Subcutaneous adipose tissue (tissue), 4 donors: ENCODE data around the gene ALDH1A3. TPM values are rescaled to one million over a fixed set of nuclear protein-coding genes. Genes with fewer than 3 reads are reported as not detected.

Experiments used
- CTCF ChIP-seq: fragments of 450-650 bp; IDR thresholded peaks from one replicate; pipeline ENCODE4 v1.5.1; 2016; ENCODE audit warnings: low read depth, mild to moderate bottlenecking, control low read depth, antibody characterized with exemption, moderate library complexity
- total RNA-seq, 4 donors: library from RNA; depleted of rRNA; stranded (reverse); fragments of >200 nt; gene quantifications; one replicate each; pipeline ENCODE4 v1.1.0, GENCODE V29; 2016

The ALDH1A3 gene
- total RNA-seq, 4 donors from 2014 or later = 9.6 to 54.3 (median 36.6) TPM

DNA sequence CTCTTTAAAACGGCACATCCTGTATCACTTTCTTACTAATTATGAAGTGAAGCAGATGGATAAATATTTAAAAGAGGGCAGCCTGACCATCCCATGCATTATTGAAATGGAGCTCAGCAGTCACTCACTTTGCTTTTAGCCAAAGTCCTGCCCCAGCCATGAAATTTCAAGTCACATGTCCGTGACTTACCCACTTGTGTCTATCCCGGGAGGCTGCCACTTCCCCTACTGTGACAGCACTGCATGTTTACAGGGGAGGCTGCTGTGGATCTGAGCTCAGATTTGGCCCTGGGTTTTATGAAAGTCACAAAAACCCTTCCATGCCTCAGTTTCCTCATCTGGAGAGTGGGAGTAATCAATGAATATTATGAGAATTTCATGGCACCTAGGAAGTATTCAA, 21.7 kb downstream of the ALDH1A3 start:
- no peak for TF ChIP-seq CTCF

DNA sequence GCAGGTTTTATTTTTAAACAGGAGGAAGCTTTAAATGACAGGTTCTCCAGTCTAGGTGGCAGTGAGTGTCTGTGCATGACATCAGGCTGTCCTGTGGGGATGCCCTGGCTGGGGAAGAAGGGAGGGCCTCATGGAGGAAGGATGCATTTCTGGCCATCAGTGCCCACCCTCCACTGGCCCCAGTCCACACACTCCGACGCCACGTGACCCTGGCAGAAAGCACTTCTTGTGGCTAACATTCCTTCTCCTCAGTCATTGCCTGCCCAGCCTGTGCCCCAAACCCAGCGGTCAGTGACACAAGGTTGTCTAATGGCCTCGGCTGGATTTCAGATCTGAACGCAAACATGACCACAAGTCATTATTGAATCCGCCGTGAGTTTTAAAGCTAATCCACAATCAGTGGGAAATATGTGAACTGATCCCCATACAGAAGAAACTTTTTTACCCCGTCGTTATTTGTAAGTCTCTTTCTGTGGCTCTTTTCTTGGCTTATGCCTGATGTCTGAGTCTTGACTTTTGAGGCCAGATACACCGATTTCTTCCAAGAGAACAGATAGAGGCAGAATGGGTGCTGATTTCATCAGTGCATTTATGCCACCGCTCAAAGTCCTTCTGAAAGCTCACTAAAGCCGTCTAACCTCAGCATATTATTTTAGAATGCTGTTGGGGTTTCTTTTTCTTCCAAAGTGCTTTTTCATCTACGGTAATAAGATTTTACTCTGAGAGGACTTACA, 22.2 kb downstream of the ALDH1A3 start:
- no peak for TF ChIP-seq CTCF

DNA sequence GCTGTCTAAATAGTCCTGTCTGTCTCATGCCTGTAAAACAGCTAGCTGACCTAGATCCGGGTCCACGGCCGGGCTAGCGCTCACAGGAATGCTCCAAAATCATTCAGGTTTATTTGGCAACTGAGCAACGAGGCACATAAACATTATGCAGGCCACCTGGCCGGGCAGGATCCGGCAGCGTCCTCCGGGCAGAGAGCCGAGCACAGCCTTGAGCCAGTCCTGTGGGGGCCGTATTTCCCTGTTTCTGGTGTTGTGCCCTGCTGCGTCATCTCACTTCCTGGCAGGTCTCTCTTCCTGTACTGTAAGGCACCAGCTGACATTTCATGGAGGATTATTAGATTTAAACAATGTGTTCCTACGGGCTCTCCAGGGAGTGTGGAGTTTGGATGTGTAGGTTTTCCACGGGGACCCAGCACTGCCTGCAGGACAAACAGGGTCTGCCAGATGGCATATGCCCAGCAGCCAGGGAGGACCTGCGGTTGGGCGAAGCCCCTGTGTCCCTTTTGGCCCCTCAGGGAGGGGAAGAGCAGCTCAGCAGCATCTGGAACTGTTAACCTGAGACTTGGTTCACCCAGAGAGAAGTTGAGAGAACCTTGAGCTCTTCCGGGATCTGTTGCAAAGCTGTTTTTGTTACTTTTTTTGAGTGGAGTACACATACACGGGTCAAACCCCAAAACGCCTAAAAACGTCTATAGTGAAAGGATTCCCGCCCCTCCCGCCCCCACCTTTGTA, 23.0 kb downstream of the ALDH1A3 start:
- TF ChIP-seq CTCF = no peak

- no peak for TF ChIP-seq CTCF
Observed at GRCh38 chr15:100903168-100903554, 23.5 kb downstream of the ALDH1A3 start.

DNA sequence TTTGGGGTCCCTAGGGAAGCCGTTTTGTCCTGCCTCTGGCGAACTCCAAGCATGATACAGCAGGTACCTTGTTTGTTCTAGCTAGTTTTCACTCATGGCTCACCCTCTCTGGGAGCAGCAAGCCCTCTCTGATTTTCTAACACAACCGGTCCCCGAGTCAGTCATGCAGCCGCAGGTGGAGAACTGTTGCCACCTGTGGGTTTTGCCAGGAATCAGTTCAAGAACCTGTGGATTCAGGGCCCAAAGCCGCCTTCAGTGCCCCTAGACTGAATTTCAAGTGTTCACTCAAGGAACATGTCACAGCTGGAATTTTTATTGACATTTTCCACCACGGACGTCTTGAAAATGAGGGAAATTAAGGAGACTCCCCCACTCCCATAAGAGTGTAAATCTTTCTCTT, 26.2 kb downstream of the ALDH1A3 start:
- no peak for TF ChIP-seq CTCF

DNA sequence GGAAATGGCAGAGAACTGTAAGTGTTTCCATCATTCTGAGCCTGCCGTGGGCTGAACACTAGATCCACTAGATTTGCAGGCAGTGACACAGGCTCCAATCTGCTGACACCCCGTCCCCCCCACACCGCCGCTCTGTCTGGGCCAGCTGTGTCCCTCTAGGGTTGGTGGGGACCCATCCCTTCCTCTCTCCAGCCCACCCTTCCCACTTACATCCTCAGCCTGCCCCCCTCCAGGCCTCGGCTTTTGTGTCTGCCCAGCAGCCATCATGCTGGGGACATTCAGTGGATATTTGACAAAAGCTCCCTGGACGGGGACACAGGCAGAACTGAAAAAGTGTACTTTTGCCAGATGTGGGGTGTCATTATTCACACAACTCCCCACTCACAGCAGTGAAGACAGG, 28.8 kb downstream of the ALDH1A3 start:
- TF ChIP-seq CTCF = no peak

- TF ChIP-seq CTCF = no peak
Observed at GRCh38 chr15:100909565-100909964, 29.9 kb downstream of the ALDH1A3 start.
